GM12865 (cell line): ENCODE measurements around the gene ERFE.

Experiments used
- DNase-seq: peaks from one replicate; pipeline ENCODE4 v3.0.0; 2010; ENCODE audit warnings: low read depth
- H3K4me3 ChIP-seq: 2 replicates; pipeline ENCODE4 v1.5.1; 2011; ENCODE audit warnings: mild to moderate bottlenecking, low read depth, low read length, control low read depth
- CTCF ChIP-seq: IDR thresholded peaks from 2 replicates; pipeline ENCODE4 v1.5.1; 2011; ENCODE audit warnings: low read length, control low read depth, low read depth, inconsistent platforms; ENCODE audit not compliant: insufficient read depth; ENCODE audit errors: missing control alignments

Gene ERFE

GRCh38 chr2:238123218-238123971, 35.4 kb upstream of the ERFE start:
- no peak for DNase-seq
- no peak overlapping the region for H3K4me3 ChIP-seq
- no peak for TF ChIP-seq CTCF

GRCh38 chr2:238123991-238124470, 34.7 kb upstream of the ERFE start:
- DNase-seq = no peak
- H3K4me3 ChIP-seq = no peak overlapping the region
- TF ChIP-seq CTCF = no peak

- no peak for TF ChIP-seq CTCF
- no peak overlapping the region for H3K4me3 ChIP-seq
- DNase-seq = no peak
Observed at GRCh38 chr2:238124488-238125126, 34.2 kb upstream of the ERFE start.

GRCh38 chr2:238125127-238125885, 33.5 kb upstream of the ERFE start:
- no peak overlapping the region for H3K4me3 ChIP-seq
- DNase-seq = no peak
- TF ChIP-seq CTCF = no peak

- no peak for TF ChIP-seq CTCF
- no peak for DNase-seq
- no peak overlapping the region for H3K4me3 ChIP-seq
Observed at GRCh38 chr2:238126338-238126737, 32.4 kb upstream of the ERFE start.

GRCh38 chr2:238126775-238127164, 32.0 kb upstream of the ERFE start:
- H3K4me3 ChIP-seq = no peak overlapping the region
- no peak for DNase-seq
- no peak for TF ChIP-seq CTCF
